HepG2 (cell line): Measurements from ENCODE around the gene ZMIZ1. TPM values are rescaled to one million over a fixed set of nuclear protein-coding genes. Genes with fewer than 3 reads are reported as not detected.

Experiments used
- ATAC-seq: fragments of 200-7000 bp; cut with Tn5 transposase; 3 replicates; pipeline ENCODE4 v1.9.1; 2020; ENCODE audit warnings: mild to moderate bottlenecking, moderate library complexity
- BruUV-seq: library from RNA; stranded (reverse); fragments of 400-500 nt; replicated peaks from 2 replicates; lab custom pipeline; 2021; lab: Mats Ljungman, UMichigan
- CTCF ChIA-PET: fragments of 300-600 bp; formaldehyde crosslinking; extraction: SDS; loops from one replicate; lab custom pipeline; 2021; ENCODE audit warnings: low total read pairs, inconsistent platforms, low intra/inter-chr PET ratio; lab: Yijun Ruan, JAX
- POLR2A ChIA-PET: fragments of 350-600 bp; sonication (Branson Sonifier 250); formaldehyde crosslinking; loops from one replicate; lab custom pipeline; 2020; ENCODE audit warnings: antibody characterized with exemption, inconsistent platforms; lab: Yijun Ruan, JAX
- DNase-seq: peaks from one replicate; pipeline ENCODE4 v3.0.0-alpha.2; 2015; ENCODE audit warnings: low spot score
- FAIRE-seq: peaks from 3 replicates; lab custom pipeline; 2011; peaks lifted over from hg19 to GRCh38; lab: Jason Lieb, UNC
- H2AFZ ChIP-seq: one replicate; pipeline ENCODE4 v1.6.1; 2011; ENCODE audit warnings: low read length, inconsistent platforms
- H3K27ac ChIP-seq: fragments of 300-600 bp; 3 replicates; pipeline ENCODE4 v1.8.0; 2011; ENCODE audit warnings: mixed run types, mild to moderate bottlenecking, mixed read lengths, low read length, inconsistent platforms; ENCODE audit not compliant: insufficient read depth; ENCODE audit errors: extremely low read length
- H3K27me3 ChIP-seq, 2 experiments: fragments of 200-600 bp in 1 of 2; 2 replicates in 1 of 2; 3 replicates in 1 of 2; pipeline versions ENCODE4 v1.6.0 to v1.8.0; 2011; ENCODE audit warnings: low read length in 2 of 2, mild to moderate bottlenecking in 2 of 2, moderate library complexity in 2 of 2, inconsistent platforms in 1 of 2; ENCODE audit not compliant: insufficient read depth in 2 of 2, control insufficient read depth in 1 of 2
- H3K36me3 ChIP-seq, 2 experiments: fragments of 200-600 bp in 1 of 2; replicated peaks in 1 of 2; 2 replicates in 1 of 2; 3 replicates in 1 of 2; pipeline versions ENCODE4 v1.5.1 to v1.8.0; 2011; ENCODE audit warnings: low read length in 2 of 2, inconsistent platforms in 1 of 2; ENCODE audit not compliant: insufficient read depth in 2 of 2, control insufficient read depth in 1 of 2
- H3K4me1 ChIP-seq: 2 replicates; pipeline ENCODE4 v1.5.1; 2012; ENCODE audit warnings: low read length, inconsistent platforms; ENCODE audit not compliant: insufficient read depth
- H3K4me2 ChIP-seq: 2 replicates; pipeline ENCODE4 v1.6.0; 2011; ENCODE audit warnings: low read depth, low read length, inconsistent platforms
- H3K4me3 ChIP-seq, 3 experiments: fragments of 200-600 bp in 1 of 3; sonication (generic), shearing (Covaris generic) in 1 of 3; replicated peaks in 1 of 3; 2 replicates each; pipeline ENCODE4 v1.5.1; 2011 to 2016; ENCODE audit warnings: low read length in 3 of 3, inconsistent platforms in 2 of 3, low read depth in 2 of 3, mild to moderate bottlenecking in 2 of 3, control low read depth in 1 of 3, mixed read lengths in 1 of 3; ENCODE audit not compliant: insufficient read depth in 1 of 3
- H3K79me2 ChIP-seq: one replicate; pipeline ENCODE4 v1.6.1; 2011; ENCODE audit warnings: low read length, inconsistent platforms; ENCODE audit not compliant: insufficient read depth
- H3K9ac ChIP-seq: 2 replicates; pipeline ENCODE4 v1.6.0; 2011; ENCODE audit warnings: mild to moderate bottlenecking, low read depth, low read length, inconsistent platforms; ENCODE audit not compliant: insufficient read depth
- H3K9me3 ChIP-seq: 2 replicates; pipeline ENCODE4 v1.5.1; 2012; ENCODE audit warnings: mild to moderate bottlenecking, low read length
- H4K20me1 ChIP-seq: 2 replicates; pipeline ENCODE4 v1.6.0; 2011; ENCODE audit warnings: inconsistent platforms, mild to moderate bottlenecking, low read length, moderate library complexity; ENCODE audit not compliant: insufficient read depth
- AGO2 ChIP-seq: fragments of 200-400 bp; formaldehyde crosslinking; optimal IDR thresholded peaks from 2 replicates; pipeline ENCODE3; 2017; ENCODE audit warnings: mild to moderate bottlenecking, low read depth, low read length, moderate library complexity
- ASH2L ChIP-seq: fragments of 300-600, 200-600 bp; sonication (generic); IDR thresholded peaks from 2 replicates; pipeline ENCODE4 v1.7.0; 2017; ENCODE audit warnings: low read depth, mild to moderate bottlenecking, moderate library complexity, mixed read lengths, low read length; ENCODE audit not compliant: insufficient read length
- ATF1 ChIP-seq: IDR thresholded peaks from 2 replicates; pipeline ENCODE4 v1.6.1; 2016; ENCODE audit warnings: mild to moderate bottlenecking, control low read depth
- ATF7-NPFF ChIP-seq: sonication (generic); formaldehyde crosslinking; IDR thresholded peaks from 2 replicates; pipeline ENCODE4 v1.8.1; 2023; ENCODE audit warnings: mild to moderate bottlenecking, low read depth, missing genetic modification reagents, moderate library complexity
- CHCHD3 ChIP-seq: sonication (generic); formaldehyde crosslinking; IDR thresholded peaks from 2 replicates; pipeline ENCODE4 v1.8.0; 2022; ENCODE audit warnings: mild to moderate bottlenecking, missing genetic modification reagents, moderate library complexity
- CTCF ChIP-seq: sonication (generic); formaldehyde crosslinking; IDR thresholded peaks from 2 replicates; pipeline ENCODE4 v1.5.0; 2020; ENCODE audit warnings: mild to moderate bottlenecking, missing genetic modification reagents, moderate library complexity
- HOXA3 ChIP-seq: sonication (generic); formaldehyde crosslinking; IDR thresholded peaks from 2 replicates; pipeline ENCODE4 v1.5.0; 2020; ENCODE audit warnings: missing genetic modification reagents
- IRF9 ChIP-seq: sonication (generic); formaldehyde crosslinking; IDR thresholded peaks from 2 replicates; pipeline ENCODE4 v1.8.0; 2022; ENCODE audit warnings: missing genetic modification reagents, mild to moderate bottlenecking, borderline replicate concordance
- KDM2A ChIP-seq: sonication (generic); formaldehyde crosslinking; IDR thresholded peaks from 2 replicates; pipeline ENCODE4 v1.4.0; 2020; ENCODE audit warnings: low read depth, missing genetic modification reagents, borderline replicate concordance
- KDM5B ChIP-seq: sonication (generic); formaldehyde crosslinking; IDR thresholded peaks from 2 replicates; pipeline ENCODE4 v1.4.0; 2020; ENCODE audit warnings: missing genetic modification reagents, mild to moderate bottlenecking, borderline replicate concordance
- POLR2G ChIP-seq: fragments of 200-400 bp; formaldehyde crosslinking; IDR thresholded peaks from 2 replicates; pipeline ENCODE4 v1.6.1; 2018; ENCODE audit warnings: mild to moderate bottlenecking, low read depth, low read length, moderate library complexity
- PPARG ChIP-seq: conservative IDR thresholded peaks from 2 replicates; pipeline ENCODE4 v1.6.1; 2016; ENCODE audit warnings: missing biosample characterization, missing genetic modification reagents
- RBM22 ChIP-seq: fragments of 200-400 bp; formaldehyde crosslinking; optimal IDR thresholded peaks from 2 replicates; pipeline ENCODE3; 2017; ENCODE audit warnings: mild to moderate bottlenecking, low read length, moderate library complexity
- SNRNP70 ChIP-seq: fragments of 200-400 bp; formaldehyde crosslinking; IDR thresholded peaks from 2 replicates; pipeline ENCODE4 v1.6.1; 2017; ENCODE audit warnings: mild to moderate bottlenecking, low read depth, low read length, moderate library complexity
- TBP ChIP-seq: sonication (generic); formaldehyde crosslinking; IDR thresholded peaks from 2 replicates; pipeline ENCODE4 v1.5.0; 2020; ENCODE audit warnings: missing genetic modification reagents
- ZNF20 ChIP-seq: sonication (generic); formaldehyde crosslinking; IDR thresholded peaks from 2 replicates; pipeline ENCODE4 v1.4.0; 2020; ENCODE audit warnings: mild to moderate bottlenecking, moderate library complexity, missing genetic modification reagents
- ZNF329 ChIP-seq: sonication (generic); formaldehyde crosslinking; IDR thresholded peaks from 2 replicates; pipeline ENCODE4 v1.9.0; 2021; ENCODE audit warnings: low read depth, mild to moderate bottlenecking, missing genetic modification reagents
- ZNF432 ChIP-seq: sonication (generic); formaldehyde crosslinking; IDR thresholded peaks from 2 replicates; pipeline ENCODE4 v1.5.0; 2020; ENCODE audit warnings: missing genetic modification reagents, mild to moderate bottlenecking, borderline replicate concordance
- ZNF530 ChIP-seq: sonication (generic); formaldehyde crosslinking; IDR thresholded peaks from 2 replicates; pipeline ENCODE4 v1.5.0; 2020; ENCODE audit warnings: low read depth, mild to moderate bottlenecking, missing genetic modification reagents
- ZNF567 ChIP-seq: sonication (generic); formaldehyde crosslinking; IDR thresholded peaks from 2 replicates; pipeline ENCODE4 v1.8.1; 2023; ENCODE audit warnings: mild to moderate bottlenecking, missing genetic modification reagents, borderline replicate concordance
- ZNF615 ChIP-seq: sonication (generic); formaldehyde crosslinking; IDR thresholded peaks from 2 replicates; pipeline ENCODE4 v1.5.0; 2020; ENCODE audit warnings: mild to moderate bottlenecking, missing genetic modification reagents, borderline replicate concordance
- ZNF788 ChIP-seq: sonication (generic); formaldehyde crosslinking; IDR thresholded peaks from 2 replicates; pipeline ENCODE4 v1.5.0; 2020; ENCODE audit warnings: mild to moderate bottlenecking, missing genetic modification reagents, borderline replicate concordance
- WGBS: methylation state at CpG from one replicate; pipeline ENCODE4 v1.1.6; 2017; ENCODE audit warnings: low lambda C conversion rate; 5-methylcytosine and 5-hydroxymethylcytosine counted together
- in situ Hi-C: cut with HindIII; loops from 2 replicates; pipeline ENCODE4 v1.10.0; 2017; ENCODE audit warnings: low pct_unique_long_range_greater_than_20kb; ENCODE audit not compliant: extremely low pct_ligation_motif_present
- intact Hi-C: fragments of 100-400 bp; cut with micrococcal nuclease; formaldehyde crosslinking; loops from one replicate; pipeline ENCODE4 v1.10.0; 2022; ENCODE audit not compliant: unreplicated experiment
- polyA plus RNA-seq, 8 experiments: library from polyadenylated mRNA; depleted of rRNA in 3 of 8; stranded (reverse) in 7 of 8; unstranded in 1 of 8; fragments of >200 nt; fragmentation: Illumina TruSeq in 4 of 8; extraction: Trizol in 4 of 8; gene quantifications; 2 replicates each; pipeline versions ENCODE4 v1.2.1 to v1.2.3, GENCODE V29; 2011 to 2016; ENCODE audit warnings: low read depth in 4 of 8, missing spikeins in 1 of 8, mixed read lengths in 1 of 8; ENCODE audit not compliant: insufficient read depth in 1 of 8
- total RNA-seq, 5 experiments: library from RNA; depleted of rRNA; stranded (reverse); fragments of >200 nt; fragmentation: Illumina TruSeq; extraction: Trizol; gene quantifications; 2 replicates each; pipeline ENCODE4 v1.2.3, GENCODE V29; 2016; ENCODE audit warnings: low read depth in 1 of 5

The ZMIZ1 gene
- total and polyA plus RNA-seq, 2 of the 13 experiments (the other 11 are each of a cell fraction or from before 2014, with no cell fraction given) = 5.3 to 10.2 TPM

GRCh38 chr10:79316671-79317431 lies 248.1 kb downstream of the ZMIZ1 start:
- no peak overlapping the region for H3K9ac ChIP-seq
- CTCF ChIA-PET = no interaction called here
- H3K9me3 ChIP-seq = no peaks in the 10 kb centered on the region
- H3K36me3 ChIP-seq = peaks cover 6 to 12% of the 10 kb centered on the region in 2 experiments; a peak in 3 of 5 replicates
- H3K27me3 ChIP-seq = no peaks in the 10 kb centered on the region; a peak in 1 of 5 replicates
- H3K79me2 ChIP-seq = no peaks in the 10 kb centered on the region
- 70% methylated on average over 12 of the region's 13 CpGs for WGBS
- DNase-seq (peak; percentile 35), FAIRE-seq (no peak), ATAC-seq (peak; percentile 53)
- intact Hi-C loops (loop anchor here (2.0 kb wide), 1 partner anchor 18 kb away; no protein-coding TSS in a partner anchor), in situ Hi-C loops (no loop called here)
- H3K4me2 ChIP-seq = no peak overlapping the region
- peaks cover 26% of the 10 kb centered on the region for H3K4me1 ChIP-seq
- no peaks in the 10 kb centered on the region; the same call in 1 of the 2 replicates for H4K20me1 ChIP-seq
- BruUV-seq = no TSS peak
- POLR2A ChIA-PET = interaction anchor here (0.9 to 1.8 kb wide), 2 partner anchors 14 to 31 kb away, joined by 3 to 6 read pairs; no protein-coding TSS in a partner anchor
- no peak overlapping the region; a peak in 1 of 6 replicates for H3K4me3 ChIP-seq
- no peak overlapping the region for H3K27ac ChIP-seq
- H2AFZ ChIP-seq = no peak overlapping the region
- TF ChIP-seq ZNF530 (CRISPR knock-in tag) (no peak), ZNF432 (CRISPR knock-in tag) (no peak), KDM2A (CRISPR knock-in tag) (0 out of 2 replicates have a peak, but pooled peaks have one; percentile 42), ZNF788 (CRISPR knock-in tag) (no peak), ZNF615 (CRISPR knock-in tag) (no peak), PPARG (CRISPR knock-in tag) (no peak), ATF7-NPFF (no peak), TBP (CRISPR knock-in tag) (no peak), ZNF567 (CRISPR knock-in tag) (no peak), KDM5B (CRISPR knock-in tag) (peak; percentile 48; the same call in 1 of the 2 replicates), IRF9 (CRISPR knock-in tag) (0 out of 2 replicates have a peak, but pooled peaks have one; percentile 26), HOXA3 (CRISPR knock-in tag) (no peak), SNRNP70 (no peak), ZNF329 (CRISPR knock-in tag) (no peak), AGO2 (peak; percentile 91), POLR2G (peak; percentile 48), CTCF (peak; percentile 18; the same call in 1 of the 2 replicates), RBM22 (peak; percentile 84), CHCHD3 (CRISPR knock-in tag) (0 out of 2 replicates have a peak, but pooled peaks have one; percentile 37), ASH2L (no peak), ZNF20 (CRISPR knock-in tag) (no peak), ATF1 (CRISPR knock-in tag) (no peak)
